GM12878 (cell line): ENCODE data around the gene PRELID2. TPM values are rescaled to one million over a fixed set of nuclear protein-coding genes. Genes with fewer than 3 reads are reported as not detected.

Experiments
- ATAC-seq: fragments of 200-7000 bp; cut with Tn5 transposase; 3 replicates; pipeline ENCODE4 v1.9.1; 2020; ENCODE audit warnings: mild to moderate bottlenecking, moderate library complexity
- BruUV-seq: library from RNA; stranded (reverse); fragments of 400-500 nt; replicated peaks from 2 replicates; lab custom pipeline; 2021; lab: Mats Ljungman, UMichigan
- CTCF ChIA-PET: fragments of 300-600 bp; sonication (Branson Sonifier 250); formaldehyde crosslinking; extraction: SDS; loops from one replicate; lab custom pipeline; 2021; ENCODE audit warnings: inconsistent platforms; lab: Yijun Ruan, JAX
- POLR2A ChIA-PET: fragments of 350-600 bp; formaldehyde crosslinking; extraction: SDS; loops from one replicate; lab custom pipeline; 2021; ENCODE audit warnings: inconsistent platforms; lab: Charles Lee
- RAD21 ChIA-PET: fragments of 300-600 bp; sonication (Branson Sonifier 250); formaldehyde crosslinking; loops from one replicate; lab custom pipeline; 2023; ENCODE audit warnings: antibody characterized with exemption; ENCODE audit not compliant: unreplicated experiment; lab: Charles Lee
- SMC1A ChIA-PET: fragments of 300-600 bp; sonication (Branson Sonifier 250); formaldehyde crosslinking; loops from one replicate; lab custom pipeline; 2023; ENCODE audit not compliant: unreplicated experiment, uncharacterized antibody; lab: Charles Lee
- DNase-seq: peaks from one replicate; pipeline ENCODE4 v3.0.0-alpha.2; 2011; ENCODE audit warnings: low read depth, low spot score
- FAIRE-seq: peaks from 3 replicates; lab custom pipeline; 2011; peaks lifted over from hg19 to GRCh38; lab: Jason Lieb, UNC
- H2AFZ ChIP-seq: 2 replicates; pipeline ENCODE4 v1.6.0; 2011; ENCODE audit warnings: low read depth, low read length, control low read depth; ENCODE audit not compliant: control insufficient read depth
- H3K27ac ChIP-seq: 2 replicates; pipeline ENCODE4 v1.5.1; 2011; ENCODE audit warnings: control low read depth; ENCODE audit not compliant: control insufficient read depth, insufficient read depth
- H3K27me3 ChIP-seq, 2 experiments: replicated peaks in 1 of 2; 2 replicates each; pipeline versions ENCODE4 v1.6.0 to v1.6.1; 2011; ENCODE audit warnings: low read length in 1 of 2; ENCODE audit not compliant: control insufficient read depth in 2 of 2, insufficient read depth in 2 of 2
- H3K36me3 ChIP-seq, 2 experiments: 2 replicates each; pipeline ENCODE4 v1.5.1; 2011; ENCODE audit warnings: low read length in 1 of 2; ENCODE audit not compliant: control insufficient read depth in 2 of 2, insufficient read depth in 2 of 2
- H3K4me1 ChIP-seq: 2 replicates; pipeline ENCODE4 v1.6.1; 2011; ENCODE audit warnings: mild to moderate bottlenecking, low read length, moderate library complexity, mixed read lengths; ENCODE audit not compliant: control insufficient read depth, insufficient read depth
- H3K4me2 ChIP-seq: 2 replicates; pipeline ENCODE4 v1.6.0; 2011; ENCODE audit warnings: control low read depth; ENCODE audit not compliant: control insufficient read depth, insufficient read depth
- H3K4me3 ChIP-seq: fragments of 200-600 bp; sonication (generic); 2 replicates; pipeline ENCODE4 v1.5.1; 2016
- H3K79me2 ChIP-seq: 2 replicates; pipeline ENCODE4 v1.6.0; 2011; ENCODE audit warnings: low read length; ENCODE audit not compliant: control insufficient read depth, insufficient read depth
- H3K9ac ChIP-seq: 2 replicates; pipeline ENCODE4 v1.8.0; 2011; ENCODE audit warnings: low read length, control low read depth, mixed read lengths; ENCODE audit not compliant: control insufficient read depth, insufficient read depth
- H3K9me3 ChIP-seq: replicated peaks from 3 replicates; pipeline ENCODE4 v1.5.1; 2011; ENCODE audit warnings: mild to moderate bottlenecking, low read length; ENCODE audit not compliant: control insufficient read depth, insufficient read depth
- H4K20me1 ChIP-seq: 2 replicates; pipeline ENCODE4 v1.6.0; 2011; ENCODE audit not compliant: control insufficient read depth, insufficient read depth
- CBX3 ChIP-seq: fragments of 200-600 bp; sonication (generic); IDR thresholded peaks from 2 replicates; pipeline ENCODE4 v1.6.1; 2016; ENCODE audit warnings: low read depth, borderline replicate concordance
- IRF3 ChIP-seq: fragments of 450-650 bp; IDR thresholded peaks from 2 replicates; pipeline ENCODE4 v1.6.1; 2014; ENCODE audit warnings: mild to moderate bottlenecking
- IRF4 ChIP-seq: IDR thresholded peaks from 2 replicates; pipeline ENCODE4 v1.6.1; 2011; ENCODE audit warnings: low read depth, low read length
- MXI1 ChIP-seq: fragments of 150-350 bp; IDR thresholded peaks from 2 replicates; pipeline ENCODE4 v1.6.1; 2011; ENCODE audit warnings: low read depth, mild to moderate bottlenecking, inconsistent platforms, low read length, improper control_type of control experiment
- RFX5 ChIP-seq: IDR thresholded peaks from 2 replicates; pipeline ENCODE4 v1.6.1; 2011; ENCODE audit warnings: low read depth, low read length, improper control_type of control experiment
- SIN3A ChIP-seq: IDR thresholded peaks from 2 replicates; pipeline ENCODE4 v1.6.1; 2012; ENCODE audit warnings: low read depth, low read length, improper control_type of control experiment
- SREBF2 ChIP-seq: IDR thresholded peaks from 2 replicates; pipeline ENCODE4 v1.6.1; 2012; ENCODE audit warnings: mild to moderate bottlenecking, low read length
- YY1 ChIP-seq: IDR thresholded peaks from 2 replicates; pipeline ENCODE4 v1.6.1; 2011; ENCODE audit warnings: low read depth, mild to moderate bottlenecking, low read length
- ZBTB33 ChIP-seq: fragments of 450-650 bp; IDR thresholded peaks from 2 replicates; pipeline ENCODE4 v1.6.1; 2017; ENCODE audit warnings: mild to moderate bottlenecking
- WGBS: methylation state at CpG from one replicate; pipeline ENCODE4 v1.1.6; 2016; ENCODE audit warnings: low lambda C conversion rate; ENCODE audit not compliant: insufficient replicate concordance, insufficient coverage; ENCODE audit errors: missing lambda C conversion rate; 5-methylcytosine and 5-hydroxymethylcytosine counted together
- in situ Hi-C: fragments of 300-500 bp; cut with MboI; formaldehyde crosslinking; loops from 9 replicates; pipeline ENCODE4 v1.14.3; 2018; ENCODE audit warnings: mixed read lengths
- intact Hi-C: fragments of 100-400 bp; cut with micrococcal nuclease; formaldehyde crosslinking; loops from one replicate; pipeline ENCODE4 v1.14.2; 2022; ENCODE audit not compliant: unreplicated experiment
- polyA plus RNA-seq, 11 experiments: library from polyadenylated mRNA; depleted of rRNA in 4 of 11; unstranded in 6 of 11; stranded (reverse) in 5 of 11; fragments of >200 nt; fragmentation: Nextera tagmentation in 4 of 11; fragmentation: Illumina TruSeq in 1 of 11; extraction: Ambion mirVana in 4 of 11; extraction: Trizol in 1 of 11; gene quantifications; 1 replicate in 1 of 11; 2 replicates in 10 of 11; pipeline versions ENCODE4 v1.2.1 to v1.2.3, GENCODE V29; 2011 to 2016; ENCODE audit warnings: inconsistent platforms in 2 of 11, missing spikeins in 2 of 11, low read depth in 1 of 11
- total RNA-seq, 4 experiments: library from RNA; depleted of rRNA in 3 of 4; stranded (reverse); fragments of >200 nt in 3 of 4; fragmentation: Illumina TruSeq in 1 of 4; extraction: Trizol in 1 of 4; gene quantifications; 2 replicates each; pipeline versions ENCODE4 v1.2.1 to v1.2.3, GENCODE V29; 2013 to 2021
- TF ChIP-seq, protein P1 (sequence below), 3 experiments: IDR thresholded peaks in 2 of 3; conservative IDR thresholded peaks in 1 of 3; 2 replicates each; pipeline ENCODE4 v1.5.1; 2011; ENCODE audit warnings: low read depth in 3 of 3, low read length in 3 of 3, mild to moderate bottlenecking in 3 of 3, control low read depth in 2 of 3, moderate library complexity in 2 of 3, inconsistent platforms in 1 of 3, mixed read lengths in 1 of 3; ENCODE audit not compliant: control insufficient read depth in 2 of 3, insufficient read depth in 1 of 3; ENCODE audit errors: extremely low read depth in 1 of 3

The PRELID2 gene
- total and polyA plus RNA-seq, 10 of the 15 experiments (the other 5 are each of a cell fraction or from before 2014, with no cell fraction given), result 0.07 to 0.31 (median 0.13) TPM; not detected in 5

GRCh38 chr5:145811834-145812625 lies 23.1 kb downstream of the PRELID2 start:
- ChIA-PET SMC1A (no interaction called here), POLR2A (no interaction called here), RAD21 (interaction anchor here (0.6 kb wide), 1 partner anchor 105 kb away, joined by 3 read pairs; no protein-coding TSS in a partner anchor), CTCF (interaction anchor here (0.6 to 1.0 kb wide), 3 partner anchors 9 to 1613 kb away, joined by 3 to 6 read pairs (median 4); no protein-coding TSS in a partner anchor)
- no peaks in the 10 kb centered on the region for H4K20me1 ChIP-seq
- H3K36me3 ChIP-seq, result no peaks in the 10 kb centered on the region
- no peak overlapping the region for H3K27ac ChIP-seq
- H3K4me3 ChIP-seq, result no peak overlapping the region
- H3K9me3 ChIP-seq, result no peaks in the 10 kb centered on the region
- no peak overlapping the region for H2AFZ ChIP-seq
- no peak overlapping the region for H3K4me2 ChIP-seq
- no peaks in the 10 kb centered on the region for H3K79me2 ChIP-seq
- no peak for TF ChIP-seq YY1
- TF ChIP-seq, protein P1, sequence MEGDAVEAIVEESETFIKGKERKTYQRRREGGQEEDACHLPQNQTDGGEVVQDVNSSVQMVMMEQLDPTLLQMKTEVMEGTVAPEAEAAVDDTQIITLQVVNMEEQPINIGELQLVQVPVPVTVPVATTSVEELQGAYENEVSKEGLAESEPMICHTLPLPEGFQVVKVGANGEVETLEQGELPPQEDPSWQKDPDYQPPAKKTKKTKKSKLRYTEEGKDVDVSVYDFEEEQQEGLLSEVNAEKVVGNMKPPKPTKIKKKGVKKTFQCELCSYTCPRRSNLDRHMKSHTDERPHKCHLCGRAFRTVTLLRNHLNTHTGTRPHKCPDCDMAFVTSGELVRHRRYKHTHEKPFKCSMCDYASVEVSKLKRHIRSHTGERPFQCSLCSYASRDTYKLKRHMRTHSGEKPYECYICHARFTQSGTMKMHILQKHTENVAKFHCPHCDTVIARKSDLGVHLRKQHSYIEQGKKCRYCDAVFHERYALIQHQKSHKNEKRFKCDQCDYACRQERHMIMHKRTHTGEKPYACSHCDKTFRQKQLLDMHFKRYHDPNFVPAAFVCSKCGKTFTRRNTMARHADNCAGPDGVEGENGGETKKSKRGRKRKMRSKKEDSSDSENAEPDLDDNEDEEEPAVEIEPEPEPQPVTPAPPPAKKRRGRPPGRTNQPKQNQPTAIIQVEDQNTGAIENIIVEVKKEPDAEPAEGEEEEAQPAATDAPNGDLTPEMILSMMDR (IDR thresholded peaks at IDR 0.05 in 2 of 3, conservative IDR thresholded peaks at IDR 0.05 in 1 of 3; ENCODE audit: control insufficient read depth in 2 of 3, extremely low read depth in 1 of 3, insufficient read depth in 1 of 3, low read depth in 3 of 3, low read length in 3 of 3), result peak in 2 of 3 experiments; percentile 7 to 12; a peak in 1 of 6 replicates
- FAIRE-seq (no peak), DNase-seq (no peak), ATAC-seq (peak; percentile 46; the same call in 2 of the 3 replicates)
- WGBS, result 43% methylated on average over 3 of the region's 3 CpGs
- H3K27me3 ChIP-seq, result no peaks in the 10 kb centered on the region
- BruUV-seq, result no TSS peak
- intact Hi-C loops (loop anchor here (10.0 kb wide), 1 partner anchor 237 kb away; no protein-coding TSS in a partner anchor), in situ Hi-C loops (no loop called here)
- no peaks in the 10 kb centered on the region for H3K4me1 ChIP-seq
- no peak overlapping the region for H3K9ac ChIP-seq

DNA sequence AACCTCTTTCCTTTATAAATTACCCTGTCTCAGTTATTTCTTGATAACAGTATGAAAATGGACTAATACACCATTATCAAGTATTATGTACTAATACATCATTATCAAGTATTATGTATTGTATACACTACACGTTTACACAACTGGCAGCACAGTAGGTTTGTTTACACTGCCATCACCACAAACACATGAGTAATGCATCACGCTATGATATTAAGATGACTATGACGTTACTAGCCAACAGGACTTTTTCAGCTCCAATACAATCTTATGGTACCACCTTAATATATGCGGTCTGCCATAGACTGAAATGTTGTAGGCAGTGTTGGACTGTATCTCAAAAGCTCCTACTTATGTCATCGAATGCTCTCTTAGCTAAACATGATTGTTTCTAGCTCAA lies 28.2 kb downstream of the PRELID2 start:
- H3K79me2 ChIP-seq, result no peaks in the 10 kb centered on the region
- H3K27ac ChIP-seq, result no peak overlapping the region
- no peaks in the 10 kb centered on the region for H3K9me3 ChIP-seq
- ChIA-PET CTCF (interaction anchor here (1.1 kb wide), 1 partner anchor 15 kb away, joined by 3 read pairs; no protein-coding TSS in a partner anchor), RAD21 (no interaction called here), POLR2A (no interaction called here), SMC1A (no interaction called here)
- no peak overlapping the region for H3K4me3 ChIP-seq
- no peaks in the 10 kb centered on the region for H3K4me1 ChIP-seq
- intact Hi-C loops, result no loop called here
- no peak for ATAC-seq
- H3K36me3 ChIP-seq, result no peaks in the 10 kb centered on the region
- no peak overlapping the region for H3K9ac ChIP-seq
- DNase-seq, result no peak
- H2AFZ ChIP-seq, result no peak overlapping the region
- TF ChIP-seq ZBTB33, result no peak
- TF ChIP-seq SIN3A, result no peak
- TF ChIP-seq SREBF2, result no peak
- no peak for TF ChIP-seq CBX3
- TF ChIP-seq RFX5, result no peak
- no peak for TF ChIP-seq MXI1
- no peak for TF ChIP-seq IRF3
- TF ChIP-seq IRF4, result no peak
- FAIRE-seq, result no peak
- in situ Hi-C loops, result no loop called here
- no peak overlapping the region for H3K4me2 ChIP-seq
- H3K27me3 ChIP-seq, result no peaks in the 10 kb centered on the region
- 49% methylated on average over 5 of the region's 5 CpGs for WGBS
- BruUV-seq, result no TSS peak
- no peaks in the 10 kb centered on the region for H4K20me1 ChIP-seq
